GM23338 (cell line): Measurements from ENCODE around the gene SEPTIN8. TPM values are rescaled to one million over a fixed set of nuclear protein-coding genes. Genes with fewer than 3 reads are reported as not detected.

Experiments
- ATAC-seq: fragments of 200-7000 bp; cut with Tn5 transposase; 3 replicates; pipeline ENCODE4 v1.9.1; 2020
- DNase-seq: peaks from one replicate; pipeline ENCODE4 v3.0.0-alpha.2; 2015; ENCODE audit warnings: low spot score
- H2AFZ ChIP-seq: fragments of 200-600 bp; sonication (generic); 2 replicates; pipeline ENCODE4 v1.8.0; 2016; ENCODE audit warnings: antibody characterized with exemption, mild to moderate bottlenecking, moderate library complexity
- H3F3A ChIP-seq: fragments of 200-600 bp; sonication (generic); replicated peaks from 2 replicates; pipeline ENCODE4 v1.8.0; 2017; ENCODE audit warnings: antibody characterized with exemption, mixed run types, low read depth
- H3K27ac ChIP-seq: fragments of 200-600 bp; sonication (generic); 2 replicates; pipeline ENCODE4 v1.6.1; 2016; ENCODE audit warnings: low read depth
- H3K27me3 ChIP-seq: fragments of 200-600 bp; sonication (generic); 2 replicates; pipeline ENCODE4 v1.8.0; 2016; ENCODE audit warnings: mild to moderate bottlenecking, mixed run types, moderate library complexity; ENCODE audit not compliant: insufficient read depth
- H3K36me3 ChIP-seq: fragments of 200-600 bp; sonication (generic); 2 replicates; pipeline ENCODE4 v1.8.0; 2016; ENCODE audit warnings: mild to moderate bottlenecking; ENCODE audit not compliant: insufficient read depth
- H3K4me1 ChIP-seq: fragments of 200-600 bp; sonication (generic); 2 replicates; pipeline ENCODE4 v1.8.0; 2016; ENCODE audit warnings: mild to moderate bottlenecking, moderate library complexity; ENCODE audit not compliant: insufficient read depth
- H3K4me2 ChIP-seq: fragments of 200-600 bp; sonication (generic); 2 replicates; pipeline ENCODE4 v1.7.1; 2017; ENCODE audit warnings: mixed run types
- H3K4me3 ChIP-seq: fragments of 200-600 bp; sonication (generic); 2 replicates; pipeline ENCODE4 v1.6.1; 2016; ENCODE audit warnings: mixed run types
- H3K79me2 ChIP-seq: fragments of 200-600 bp; sonication (generic); replicated peaks from 2 replicates; pipeline ENCODE4 v1.8.0; 2017; ENCODE audit warnings: mild to moderate bottlenecking; ENCODE audit not compliant: insufficient read depth
- H3K9me2 ChIP-seq: fragments of 200-600 bp; sonication (generic); 2 replicates; pipeline ENCODE4 v1.8.0; 2017; ENCODE audit not compliant: insufficient read depth
- H4K20me1 ChIP-seq: fragments of 200-600 bp; sonication (generic); replicated peaks from 2 replicates; pipeline ENCODE4 v1.8.0; 2017; ENCODE audit warnings: mild to moderate bottlenecking; ENCODE audit not compliant: insufficient read depth
- H3K27ac Mint-ChIP-seq: 2 replicates; pipeline ENCODE4 v1.8.0; 2020; ENCODE audit warnings: inconsistent platforms, mild to moderate bottlenecking, moderate library complexity, mixed read lengths
- H3K27me3 Mint-ChIP-seq: 3 replicates; pipeline ENCODE4 v1.8.0; 2022; ENCODE audit warnings: low read depth, mild to moderate bottlenecking, moderate library complexity, mixed read lengths, inconsistent platforms; ENCODE audit not compliant: insufficient read depth, poor library complexity
- H3K36me3 Mint-ChIP-seq: 3 replicates; pipeline ENCODE4 v1.8.0; 2021; ENCODE audit warnings: low read depth, mild to moderate bottlenecking, inconsistent platforms, moderate library complexity, mixed read lengths
- H3K4me1 Mint-ChIP-seq: 3 replicates; pipeline ENCODE4 v1.8.0; 2020; ENCODE audit warnings: mild to moderate bottlenecking, inconsistent platforms, mixed read lengths
- H3K4me3 Mint-ChIP-seq: 3 replicates; pipeline ENCODE4 v1.8.0; 2021; ENCODE audit warnings: moderate library complexity, mild to moderate bottlenecking, inconsistent platforms, mixed read lengths
- H3K9me3 Mint-ChIP-seq: 3 replicates; pipeline ENCODE4 v1.8.0; 2020; ENCODE audit warnings: moderate library complexity, mild to moderate bottlenecking, inconsistent platforms, mixed read lengths
- EZH2 ChIP-seq: fragments of 200-600 bp; sonication (generic); IDR thresholded peaks from one replicate; pipeline ENCODE4 v1.8.0; 2017; ENCODE audit warnings: antibody characterized with exemption, mild to moderate bottlenecking, low read depth; ENCODE audit not compliant: unreplicated experiment
- NANOG ChIP-seq: IDR thresholded peaks from 2 replicates; pipeline ENCODE4 v1.6.1; 2016; ENCODE audit warnings: antibody characterized with exemption, borderline replicate concordance
- POLR2AphosphoS5 ChIP-seq: IDR thresholded peaks from 2 replicates; pipeline ENCODE4 v1.6.1; 2016; ENCODE audit warnings: antibody characterized with exemption, low read depth
- polyA plus RNA-seq: library from polyadenylated mRNA; unstranded; fragments of >200 nt; fragmentation: Nextera tagmentation; extraction: Ambion mirVana; gene quantifications from 2 replicates; pipeline ENCODE4 v1.2.1, GENCODE V29; 2016
- total RNA-seq: library from RNA; depleted of rRNA; stranded (reverse); fragments of >200 nt; shearing (Covaris generic); gene quantifications from 2 replicates; pipeline ENCODE4 v1.2.3, GENCODE V29; 2014
- TF ChIP-seq, protein P1 (sequence below), 2 experiments: fragments of 200-600 bp in 1 of 2; sonication (generic) in 1 of 2; conservative IDR thresholded peaks; 2 replicates each; pipeline versions ENCODE4 v1.5.1 to v1.6.1; 2016 to 2017; ENCODE audit warnings: antibody characterized with exemption in 2 of 2, low read depth in 2 of 2, mild to moderate bottlenecking in 2 of 2, moderate library complexity in 1 of 2
- TF ChIP-seq, protein P2 (sequence below): fragments of 250-450 bp; sonication (Bioruptor Pico); IDR thresholded peaks from 2 replicates; pipeline ENCODE4 v1.5.0; 2020; ENCODE audit warnings: mild to moderate bottlenecking, moderate library complexity
- TF ChIP-seq, protein P3 (sequence below): IDR thresholded peaks from 2 replicates; pipeline ENCODE4 v1.6.1; 2016; ENCODE audit warnings: antibody characterized with exemption

The SEPTIN8 gene
- total and polyA plus RNA-seq, 2 experiments from 2014 or later, result 8.8 to 45.0 TPM

DNA sequence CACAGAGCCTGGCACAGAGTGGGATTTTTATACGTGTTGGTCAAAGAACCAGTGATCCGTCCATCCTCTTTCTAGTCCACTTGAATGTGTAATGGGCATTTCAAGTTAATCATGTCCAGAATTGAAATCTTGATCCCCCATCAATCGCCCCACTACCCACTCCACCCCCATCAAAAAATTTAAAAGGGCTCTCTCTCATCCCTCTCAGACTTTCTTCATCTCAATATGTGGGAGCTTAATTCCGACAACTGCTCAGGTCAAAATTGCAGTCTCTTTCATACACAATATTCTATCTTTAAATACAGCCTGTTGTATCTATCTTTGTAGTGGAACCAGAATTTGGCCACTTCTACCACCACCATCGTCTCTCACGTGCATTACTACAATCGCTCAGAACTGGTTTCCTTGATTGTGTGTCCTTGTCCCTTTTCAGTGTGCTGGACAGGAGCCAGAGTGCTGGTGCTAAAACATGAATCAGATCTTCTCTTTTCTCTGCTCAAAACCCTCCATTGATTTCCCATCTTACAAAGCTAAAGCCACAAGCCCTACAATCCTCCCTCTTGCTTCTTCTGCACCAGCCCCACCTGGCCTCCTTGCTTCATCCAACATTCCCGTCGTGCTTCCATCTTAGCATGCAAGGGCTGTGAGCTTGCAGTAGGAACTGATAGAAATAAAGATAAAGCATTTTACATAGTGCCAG, 38.9 kb downstream of the SEPTIN8 start:
- peaks cover 6% of the 10 kb centered on the region; the same call in 1 of the 2 replicates for H3K27me3 ChIP-seq
- H3K4me1 ChIP-seq, result peaks cover 6% of the 10 kb centered on the region; the same call in 1 of the 2 replicates
- DNase-seq (no peak), ATAC-seq (no peak)
- peak overlapping the region; percentile 91 for H2AFZ ChIP-seq
- Mint-ChIP-seq H3K4me1 (peaks cover 14% of the 10 kb centered on the region), H3K9me3 (no peaks in the 10 kb centered on the region), H3K27ac (no peak overlapping the region), H3K27me3 (no peaks in the 10 kb centered on the region), H3K4me3 (peak overlapping the region; percentile 84), H3K36me3 (no peaks in the 10 kb centered on the region)
- H3K36me3 ChIP-seq, result no peaks in the 10 kb centered on the region
- peak overlapping the region; percentile 96 for H3K4me2 ChIP-seq
- H3K27ac ChIP-seq, result no peak overlapping the region
- H3K79me2 ChIP-seq, result peaks cover 11% of the 10 kb centered on the region
- no peaks in the 10 kb centered on the region for H3F3A ChIP-seq
- TF ChIP-seq, protein P1, sequence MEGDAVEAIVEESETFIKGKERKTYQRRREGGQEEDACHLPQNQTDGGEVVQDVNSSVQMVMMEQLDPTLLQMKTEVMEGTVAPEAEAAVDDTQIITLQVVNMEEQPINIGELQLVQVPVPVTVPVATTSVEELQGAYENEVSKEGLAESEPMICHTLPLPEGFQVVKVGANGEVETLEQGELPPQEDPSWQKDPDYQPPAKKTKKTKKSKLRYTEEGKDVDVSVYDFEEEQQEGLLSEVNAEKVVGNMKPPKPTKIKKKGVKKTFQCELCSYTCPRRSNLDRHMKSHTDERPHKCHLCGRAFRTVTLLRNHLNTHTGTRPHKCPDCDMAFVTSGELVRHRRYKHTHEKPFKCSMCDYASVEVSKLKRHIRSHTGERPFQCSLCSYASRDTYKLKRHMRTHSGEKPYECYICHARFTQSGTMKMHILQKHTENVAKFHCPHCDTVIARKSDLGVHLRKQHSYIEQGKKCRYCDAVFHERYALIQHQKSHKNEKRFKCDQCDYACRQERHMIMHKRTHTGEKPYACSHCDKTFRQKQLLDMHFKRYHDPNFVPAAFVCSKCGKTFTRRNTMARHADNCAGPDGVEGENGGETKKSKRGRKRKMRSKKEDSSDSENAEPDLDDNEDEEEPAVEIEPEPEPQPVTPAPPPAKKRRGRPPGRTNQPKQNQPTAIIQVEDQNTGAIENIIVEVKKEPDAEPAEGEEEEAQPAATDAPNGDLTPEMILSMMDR (conservative IDR thresholded peaks at IDR 0.05; ENCODE audit: low read depth in 2 of 2), result no peak
- TF ChIP-seq POLR2AphosphoS5 (no peak), EZH2 (no peak), NANOG (no peak)
- TF ChIP-seq, protein P2, sequence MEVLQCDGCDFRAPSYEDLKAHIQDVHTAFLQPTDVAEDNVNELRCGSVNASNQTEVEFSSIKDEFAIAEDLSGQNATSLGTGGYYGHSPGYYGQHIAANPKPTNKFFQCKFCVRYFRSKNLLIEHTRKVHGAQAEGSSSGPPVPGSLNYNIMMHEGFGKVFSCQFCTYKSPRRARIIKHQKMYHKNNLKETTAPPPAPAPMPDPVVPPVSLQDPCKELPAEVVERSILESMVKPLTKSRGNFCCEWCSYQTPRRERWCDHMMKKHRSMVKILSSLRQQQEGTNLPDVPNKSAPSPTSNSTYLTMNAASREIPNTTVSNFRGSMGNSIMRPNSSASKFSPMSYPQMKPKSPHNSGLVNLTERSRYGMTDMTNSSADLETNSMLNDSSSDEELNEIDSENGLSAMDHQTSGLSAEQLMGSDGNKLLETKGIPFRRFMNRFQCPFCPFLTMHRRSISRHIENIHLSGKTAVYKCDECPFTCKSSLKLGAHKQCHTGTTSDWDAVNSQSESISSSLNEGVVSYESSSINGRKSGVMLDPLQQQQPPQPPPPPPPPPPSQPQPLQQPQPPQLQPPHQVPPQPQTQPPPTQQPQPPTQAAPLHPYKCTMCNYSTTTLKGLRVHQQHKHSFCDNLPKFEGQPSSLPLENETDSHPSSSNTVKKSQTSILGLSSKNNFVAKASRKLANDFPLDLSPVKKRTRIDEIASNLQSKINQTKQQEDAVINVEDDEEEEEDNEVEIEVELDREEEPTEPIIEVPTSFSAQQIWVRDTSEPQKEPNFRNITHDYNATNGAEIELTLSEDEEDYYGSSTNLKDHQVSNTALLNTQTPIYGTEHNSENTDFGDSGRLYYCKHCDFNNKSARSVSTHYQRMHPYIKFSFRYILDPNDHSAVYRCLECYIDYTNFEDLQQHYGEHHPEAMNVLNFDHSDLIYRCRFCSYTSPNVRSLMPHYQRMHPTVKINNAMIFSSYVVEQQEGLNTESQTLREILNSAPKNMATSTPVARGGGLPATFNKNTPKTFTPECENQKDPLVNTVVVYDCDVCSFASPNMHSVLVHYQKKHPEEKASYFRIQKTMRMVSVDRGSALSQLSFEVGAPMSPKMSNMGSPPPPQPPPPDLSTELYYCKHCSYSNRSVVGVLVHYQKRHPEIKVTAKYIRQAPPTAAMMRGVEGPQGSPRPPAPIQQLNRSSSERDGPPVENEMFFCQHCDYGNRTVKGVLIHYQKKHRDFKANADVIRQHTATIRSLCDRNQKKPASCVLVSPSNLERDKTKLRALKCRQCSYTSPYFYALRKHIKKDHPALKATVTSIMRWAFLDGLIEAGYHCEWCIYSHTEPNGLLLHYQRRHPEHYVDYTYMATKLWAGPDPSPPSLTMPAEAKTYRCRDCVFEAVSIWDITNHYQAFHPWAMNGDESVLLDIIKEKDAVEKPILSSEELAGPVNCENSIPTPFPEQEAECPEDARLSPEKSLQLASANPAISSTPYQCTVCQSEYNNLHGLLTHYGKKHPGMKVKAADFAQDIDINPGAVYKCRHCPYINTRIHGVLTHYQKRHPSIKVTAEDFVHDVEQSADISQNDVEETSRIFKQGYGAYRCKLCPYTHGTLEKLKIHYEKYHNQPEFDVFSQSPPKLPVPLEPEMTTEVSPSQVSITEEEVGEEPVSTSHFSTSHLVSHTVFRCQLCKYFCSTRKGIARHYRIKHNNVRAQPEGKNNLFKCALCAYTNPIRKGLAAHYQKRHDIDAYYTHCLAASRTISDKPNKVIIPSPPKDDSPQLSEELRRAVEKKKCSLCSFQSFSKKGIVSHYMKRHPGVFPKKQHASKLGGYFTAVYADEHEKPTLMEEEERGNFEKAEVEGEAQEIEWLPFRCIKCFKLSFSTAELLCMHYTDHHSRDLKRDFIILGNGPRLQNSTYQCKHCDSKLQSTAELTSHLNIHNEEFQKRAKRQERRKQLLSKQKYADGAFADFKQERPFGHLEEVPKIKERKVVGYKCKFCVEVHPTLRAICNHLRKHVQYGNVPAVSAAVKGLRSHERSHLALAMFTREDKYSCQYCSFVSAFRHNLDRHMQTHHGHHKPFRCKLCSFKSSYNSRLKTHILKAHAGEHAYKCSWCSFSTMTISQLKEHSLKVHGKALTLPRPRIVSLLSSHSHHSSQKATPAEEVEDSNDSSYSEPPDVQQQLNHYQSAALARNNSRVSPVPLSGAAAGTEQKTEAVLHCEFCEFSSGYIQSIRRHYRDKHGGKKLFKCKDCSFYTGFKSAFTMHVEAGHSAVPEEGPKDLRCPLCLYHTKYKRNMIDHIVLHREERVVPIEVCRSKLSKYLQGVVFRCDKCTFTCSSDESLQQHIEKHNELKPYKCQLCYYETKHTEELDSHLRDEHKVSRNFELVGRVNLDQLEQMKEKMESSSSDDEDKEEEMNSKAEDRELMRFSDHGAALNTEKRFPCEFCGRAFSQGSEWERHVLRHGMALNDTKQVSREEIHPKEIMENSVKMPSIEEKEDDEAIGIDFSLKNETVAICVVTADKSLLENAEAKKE (CRISPR knock-in tag), result no peak
- TF ChIP-seq, protein P3, sequence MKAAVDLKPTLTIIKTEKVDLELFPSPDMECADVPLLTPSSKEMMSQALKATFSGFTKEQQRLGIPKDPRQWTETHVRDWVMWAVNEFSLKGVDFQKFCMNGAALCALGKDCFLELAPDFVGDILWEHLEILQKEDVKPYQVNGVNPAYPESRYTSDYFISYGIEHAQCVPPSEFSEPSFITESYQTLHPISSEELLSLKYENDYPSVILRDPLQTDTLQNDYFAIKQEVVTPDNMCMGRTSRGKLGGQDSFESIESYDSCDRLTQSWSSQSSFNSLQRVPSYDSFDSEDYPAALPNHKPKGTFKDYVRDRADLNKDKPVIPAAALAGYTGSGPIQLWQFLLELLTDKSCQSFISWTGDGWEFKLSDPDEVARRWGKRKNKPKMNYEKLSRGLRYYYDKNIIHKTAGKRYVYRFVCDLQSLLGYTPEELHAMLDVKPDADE, result no peak
- peaks cover 11% of the 10 kb centered on the region; the same call in 1 of the 2 replicates for H4K20me1 ChIP-seq
- peak overlapping the region; percentile 92 for H3K4me3 ChIP-seq
- H3K9me2 ChIP-seq, result no peaks in the 10 kb centered on the region
